HEK293T (cell line): ENCODE results near the gene XRN2.

Experiments
- ARNT ChIP-seq: fragments of 450-650 bp; IDR thresholded peaks from 2 replicates; pipeline ENCODE4 v1.6.1; 2017; ENCODE audit warnings: mild to moderate bottlenecking
- BHLHE40 ChIP-seq: fragments of 450-650 bp; IDR thresholded peaks from 2 replicates; pipeline ENCODE4 v1.6.1; 2016; ENCODE audit warnings: mild to moderate bottlenecking, moderate library complexity, borderline replicate concordance
- CTBP1 ChIP-seq: fragments of 450-650 bp; IDR thresholded peaks from 2 replicates; pipeline ENCODE4 v1.6.1; 2016; ENCODE audit warnings: borderline replicate concordance
- ELF4 ChIP-seq: fragments of 450-650 bp; IDR thresholded peaks from 2 replicates; pipeline ENCODE4 v1.6.1; 2017; ENCODE audit warnings: antibody characterized with exemption
- FOXA1 ChIP-seq: fragments of 450-650 bp; IDR thresholded peaks from 2 replicates; pipeline ENCODE4 v1.6.1; 2016; ENCODE audit warnings: mild to moderate bottlenecking
- FOXK2 ChIP-seq: fragments of 450-650 bp; IDR thresholded peaks from 2 replicates; pipeline ENCODE4 v1.6.1; 2016; ENCODE audit warnings: mild to moderate bottlenecking
- FOXM1 ChIP-seq: fragments of 450-650 bp; IDR thresholded peaks from 2 replicates; pipeline ENCODE4 v1.6.1; 2017; ENCODE audit warnings: mild to moderate bottlenecking, borderline replicate concordance
- HDGF ChIP-seq: fragments of 450-650 bp; IDR thresholded peaks from 2 replicates; pipeline ENCODE4 v1.6.1; 2017; ENCODE audit warnings: antibody characterized with exemption, borderline replicate concordance
- NFRKB ChIP-seq: fragments of 450-650 bp; IDR thresholded peaks from 2 replicates; pipeline ENCODE4 v1.6.1; 2016; ENCODE audit warnings: mild to moderate bottlenecking, moderate library complexity
- SP1 ChIP-seq: fragments of 450-650 bp; IDR thresholded peaks from 2 replicates; pipeline ENCODE4 v1.6.1; 2017
- SUZ12 ChIP-seq: fragments of 450-650 bp; IDR thresholded peaks from 2 replicates; pipeline ENCODE4 v1.6.1; 2016; ENCODE audit warnings: mild to moderate bottlenecking
- TF ChIP-seq, protein P1 (sequence below): fragments of 450-650 bp; IDR thresholded peaks from 2 replicates; pipeline ENCODE4 v1.6.1; 2016

DNA sequence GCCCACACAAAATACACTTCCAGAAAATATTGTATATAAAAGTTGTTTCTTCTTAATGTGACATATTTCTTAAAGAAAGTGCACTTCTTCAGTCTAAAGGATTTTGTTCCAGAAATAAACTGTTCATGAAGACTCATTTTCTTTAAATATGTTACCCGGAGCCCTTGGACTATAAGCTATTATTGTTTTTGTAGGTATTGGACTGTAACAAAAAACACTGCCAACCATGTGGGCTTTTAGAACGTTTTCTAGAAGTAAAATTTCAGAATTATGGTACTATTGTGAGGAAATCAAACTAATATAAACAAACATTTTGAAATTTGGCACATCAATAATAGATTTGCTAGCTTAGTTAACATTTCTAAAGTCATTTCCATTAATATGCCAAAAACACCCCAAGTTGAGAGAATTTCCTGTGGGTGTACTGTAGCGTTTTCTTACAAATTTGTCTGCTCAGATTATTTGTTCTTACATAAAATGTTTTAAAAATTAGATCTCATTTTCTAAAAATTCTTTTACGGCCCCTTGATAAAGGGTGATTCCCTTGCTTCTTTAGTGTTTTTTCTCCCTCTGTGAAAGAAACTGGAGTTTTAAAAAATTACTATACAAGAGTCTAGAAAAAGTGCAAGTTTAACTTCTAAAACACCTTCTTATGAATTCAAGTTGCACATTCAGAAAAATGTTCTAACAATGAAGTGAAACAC, 90.8 kb downstream of the XRN2 start:
- TF ChIP-seq SUZ12 (no peak), SP1 (no peak), FOXA1 (no peak), FOXK2 (no peak), ARNT (no peak), HDGF (no peak), CTBP1 (no peak), ELF4 (no peak), BHLHE40 (no peak), FOXM1 (no peak), NFRKB (no peak)
- TF ChIP-seq, protein P1, sequence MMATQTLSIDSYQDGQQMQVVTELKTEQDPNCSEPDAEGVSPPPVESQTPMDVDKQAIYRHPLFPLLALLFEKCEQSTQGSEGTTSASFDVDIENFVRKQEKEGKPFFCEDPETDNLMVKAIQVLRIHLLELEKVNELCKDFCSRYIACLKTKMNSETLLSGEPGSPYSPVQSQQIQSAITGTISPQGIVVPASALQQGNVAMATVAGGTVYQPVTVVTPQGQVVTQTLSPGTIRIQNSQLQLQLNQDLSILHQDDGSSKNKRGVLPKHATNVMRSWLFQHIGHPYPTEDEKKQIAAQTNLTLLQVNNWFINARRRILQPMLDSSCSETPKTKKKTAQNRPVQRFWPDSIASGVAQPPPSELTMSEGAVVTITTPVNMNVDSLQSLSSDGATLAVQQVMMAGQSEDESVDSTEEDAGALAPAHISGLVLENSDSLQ, result no peak
